HG02571 (cell line): ENCODE results near the gene DMRTC2.
"Not testable (repeated sequence)": the region's sequence is repeated elsewhere in the genome, so short reads cannot be mapped to it uniquely, and the experiment has no call there.

Experiments
- ATAC-seq: cut with Tn5 transposase; IDR thresholded peaks from one replicate; pipeline ENCODE4 v1.9.1; 2021; ENCODE audit warnings: mild to moderate bottlenecking, moderate library complexity; ENCODE audit not compliant: unreplicated experiment

The DMRTC2 gene

DNA sequence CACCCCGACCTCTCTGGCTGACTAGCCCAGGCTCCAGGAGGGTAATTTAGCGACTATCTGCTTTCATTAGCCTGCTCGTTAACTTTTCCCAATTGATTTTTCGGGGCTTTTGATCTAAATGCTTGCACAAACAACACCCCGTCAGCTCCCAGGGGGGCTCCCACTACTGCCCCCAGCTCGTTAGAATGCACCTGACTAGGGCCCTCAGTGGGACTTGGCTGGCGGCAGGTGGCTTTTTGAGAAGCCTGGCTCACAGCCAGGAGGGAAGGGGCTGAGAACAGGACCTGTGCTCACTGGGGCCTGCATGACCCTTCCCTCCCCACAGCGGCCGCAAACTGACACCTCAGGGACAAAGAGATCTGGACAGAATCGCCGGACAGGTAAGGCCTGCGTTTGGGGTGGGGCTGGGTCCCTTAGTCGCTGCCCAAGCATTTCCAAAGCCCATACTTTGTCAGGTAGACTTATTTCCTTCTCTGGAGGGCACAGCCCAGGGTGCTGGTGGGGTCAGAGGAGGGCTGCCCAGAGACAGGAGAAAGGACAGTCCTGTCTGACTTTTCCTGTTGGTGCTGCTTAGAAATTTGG, 24.6 kb downstream of the DMRTC2 start:
- ATAC-seq, result no peak

- ATAC-seq, result no peak
Measured at GRCh38 chr19:41870401-41870873, 25.6 kb downstream of the DMRTC2 start.

- ATAC-seq, result peak; percentile 47
Measured at GRCh38 chr19:41871573-41872383, 26.9 kb downstream of the DMRTC2 start.

DNA sequence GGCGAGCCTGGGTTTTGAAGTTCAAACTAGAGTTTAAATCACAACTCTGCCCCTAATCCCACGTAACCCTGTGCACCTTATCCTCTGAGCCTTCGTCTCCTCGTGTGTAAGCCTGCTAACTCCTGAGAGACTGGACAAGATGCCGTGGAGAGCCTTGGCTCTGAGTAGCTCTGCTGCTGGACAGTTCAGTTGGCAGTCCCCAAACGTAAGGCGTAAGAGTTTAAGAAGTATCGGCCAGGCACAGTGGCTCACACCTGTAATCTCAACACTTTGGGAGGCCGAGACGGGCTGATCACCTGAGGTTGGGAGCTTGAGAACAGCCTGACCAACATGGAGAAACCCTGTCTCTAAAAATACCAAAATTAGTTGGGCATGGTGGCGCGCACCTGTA, 27.5 kb downstream of the DMRTC2 start:
- no peak for ATAC-seq

DNA sequence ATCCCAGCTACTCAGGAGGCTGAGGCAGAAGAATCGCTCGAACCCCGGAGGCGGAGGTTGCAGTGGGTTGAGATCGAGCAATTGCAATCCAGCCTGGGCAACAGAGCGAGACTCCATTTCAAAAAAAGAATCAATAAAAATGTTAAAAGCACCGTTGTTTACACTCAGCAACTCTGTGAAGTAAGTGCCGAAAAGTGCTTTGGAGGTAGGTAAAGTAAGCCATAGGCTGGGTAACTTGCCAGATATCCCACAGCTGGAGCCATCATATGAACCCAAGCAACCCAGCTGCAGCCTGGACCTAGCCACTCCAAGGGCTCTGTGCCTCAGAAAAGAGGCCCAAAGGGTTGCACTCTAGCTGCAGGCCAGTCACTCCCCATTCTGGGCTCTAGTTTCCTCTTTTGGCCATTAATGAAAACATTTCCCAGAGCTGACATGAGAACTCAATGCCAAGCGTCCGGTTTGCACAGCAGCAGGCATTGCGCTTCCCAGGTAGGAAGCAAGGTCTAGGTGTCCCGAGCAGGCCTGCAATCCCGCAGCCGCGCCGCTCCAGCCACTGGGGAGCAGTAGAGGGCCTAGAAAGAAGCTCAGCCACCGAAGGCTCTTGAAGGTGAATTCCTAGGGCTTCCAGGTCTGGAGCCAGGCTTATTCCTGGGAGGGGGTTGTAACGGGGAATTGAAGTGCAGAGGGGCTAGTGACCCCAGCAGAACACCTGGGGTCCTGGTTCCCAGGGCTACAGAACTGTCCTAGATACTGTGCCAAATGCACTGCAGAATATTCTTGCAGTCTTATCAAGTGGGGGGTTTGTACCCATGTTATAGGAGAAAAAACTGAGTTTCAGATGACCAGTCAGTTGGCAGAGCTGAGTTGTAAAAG, 28.2 kb downstream of the DMRTC2 start:
- no peak for ATAC-seq

- not testable (repeated sequence) for ATAC-seq
Measured at GRCh38 chr19:41875973-41876372, 31.1 kb downstream of the DMRTC2 start.

DNA sequence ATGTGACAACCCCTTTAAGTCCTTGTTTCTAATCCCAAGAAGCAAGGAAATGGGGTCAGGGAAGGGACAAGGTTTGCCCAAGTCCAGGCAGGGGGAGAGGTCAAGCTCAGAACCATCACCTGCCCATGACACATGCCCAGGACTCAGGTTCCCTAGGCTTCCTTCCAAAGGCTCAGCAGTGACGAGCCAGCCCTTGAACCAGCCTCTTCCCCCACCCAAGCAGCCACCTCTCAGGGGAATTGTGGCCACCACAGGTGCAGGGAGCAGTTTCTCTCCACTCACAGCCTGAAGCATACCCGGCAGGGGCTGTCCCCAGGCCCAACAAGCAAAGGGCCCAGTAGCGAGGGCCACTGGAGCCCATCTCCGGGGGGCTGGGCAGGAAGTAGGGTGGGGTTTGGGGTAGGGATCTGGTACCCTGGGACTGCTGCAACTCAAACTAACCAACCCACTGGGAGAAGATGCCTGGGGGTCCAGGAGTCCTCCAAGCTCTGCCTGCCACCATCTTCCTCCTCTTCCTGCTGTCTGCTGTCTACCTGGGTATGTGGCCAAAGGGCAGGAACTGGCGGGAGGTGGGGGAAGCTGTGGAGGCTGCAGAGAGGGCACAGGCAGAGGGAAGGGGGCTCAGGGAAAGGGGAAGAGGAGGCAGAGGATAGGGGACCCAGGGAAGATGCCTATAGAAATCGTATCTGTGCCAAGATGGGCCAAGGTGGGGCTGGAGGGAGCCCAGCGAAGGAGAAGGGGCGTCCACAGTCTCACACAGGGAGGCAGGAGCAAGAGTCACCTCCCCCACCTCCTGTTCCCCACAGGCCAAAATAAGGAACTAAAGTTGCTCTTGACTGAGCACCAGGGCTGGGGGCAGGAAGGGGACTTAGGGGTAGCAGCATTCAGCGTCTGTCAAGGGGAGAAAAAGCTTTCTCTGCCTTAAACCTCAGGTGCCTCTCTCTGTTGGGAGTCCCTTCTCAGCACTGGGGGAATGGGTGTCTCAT, 32.3 kb downstream of the DMRTC2 start, which contains the start of gene CD79A:
CD79A (plus strand) TSS at position 433 of the 986 bp plus-strand sequence; CDS start at position 459, 26 bp downstream.
- peak; percentile 48 for ATAC-seq

- ATAC-seq, result peak; percentile 32
Measured at GRCh38 chr19:41877916-41878905, 33.4 kb downstream of the DMRTC2 start.

- ATAC-seq, result no peak
Measured at GRCh38 chr19:41879080-41879479, 34.2 kb downstream of the DMRTC2 start.

GRCh38 chr19:41879670-41880328, 35.0 kb downstream of the DMRTC2 start:
- ATAC-seq, result no peak

- no peak for ATAC-seq
Measured at GRCh38 chr19:41880329-41880708, 35.5 kb downstream of the DMRTC2 start.

GRCh38 chr19:41882568-41883462, 38.0 kb downstream of the DMRTC2 start, which contains the start of gene ARHGEF1:
Gene ARHGEF1 (plus strand): TSS chr19:41883184. CDS start chr19:41888083, 4,899 bp downstream.
- no peak for ATAC-seq

DNA sequence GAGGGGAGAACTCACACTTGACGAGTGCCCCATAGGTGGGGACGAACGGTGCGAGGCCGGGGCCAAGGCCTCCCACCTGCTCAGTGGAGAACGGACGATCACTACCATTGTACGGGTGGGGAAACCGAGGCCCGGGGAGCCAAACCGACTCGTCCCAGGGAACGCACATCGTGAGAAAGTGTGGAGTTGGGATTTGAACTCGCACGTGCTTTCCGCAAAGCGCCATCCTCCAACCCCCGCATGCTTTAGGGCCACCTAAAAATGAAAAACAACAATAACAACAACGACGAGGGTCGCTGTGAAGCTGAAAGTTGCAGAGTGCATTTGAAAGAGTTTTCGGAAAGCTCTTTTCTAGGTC, 38.6 kb downstream of the DMRTC2 start:
- no peak for ATAC-seq

GRCh38 chr19:41883821-41884733, 39.2 kb downstream of the DMRTC2 start:
- peak; percentile 73 for ATAC-seq

DNA sequence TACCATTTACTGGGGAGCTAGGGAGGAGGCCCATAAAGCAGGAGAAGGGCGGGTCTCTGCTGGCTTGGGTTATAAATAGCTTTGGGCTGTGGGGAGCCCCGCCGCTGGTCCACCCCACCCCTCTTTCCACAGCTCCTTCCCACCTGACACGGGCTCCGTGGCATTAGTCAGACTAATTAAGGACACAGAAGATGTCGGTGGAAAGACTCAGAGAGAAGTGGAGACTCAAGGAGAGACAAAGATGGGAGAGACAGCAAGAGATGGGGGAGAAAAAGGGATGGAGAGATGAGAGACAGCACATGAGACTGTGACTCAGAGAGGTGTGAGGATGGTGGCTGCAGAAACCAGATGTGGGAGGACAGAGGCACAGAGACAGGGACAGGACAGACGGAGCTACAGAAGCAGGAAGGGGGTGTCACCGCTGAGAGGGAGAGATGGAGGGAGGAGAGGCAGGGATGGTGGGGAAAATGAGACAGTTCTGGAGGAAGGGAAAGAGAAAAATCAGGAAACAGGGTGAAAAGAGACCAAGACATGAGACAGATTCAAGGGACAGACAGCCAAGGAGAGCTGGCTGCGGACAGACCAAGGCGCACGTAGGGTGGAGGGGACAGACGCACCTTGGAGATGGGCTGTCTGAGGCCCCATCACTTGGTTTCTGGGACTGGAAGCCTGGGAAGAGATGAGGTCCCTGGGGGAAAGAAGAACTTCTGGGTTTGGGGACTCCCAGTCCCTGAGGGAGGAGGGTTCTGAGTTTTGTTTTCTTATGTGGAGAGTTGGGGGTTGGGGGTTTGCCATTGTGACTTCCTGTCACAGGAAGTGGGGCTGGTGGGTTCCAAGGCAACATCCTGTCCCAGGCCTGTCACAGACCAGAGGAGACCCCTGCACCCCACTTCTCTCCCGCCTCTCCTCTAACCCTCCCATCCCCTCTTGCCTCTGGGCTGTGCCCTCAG, 42.2 kb downstream of the DMRTC2 start:
- ATAC-seq, result no peak
